HG03159 (cell line): ENCODE results near the gene MEF2C.

Source experiments
- ATAC-seq: cut with Tn5 transposase; IDR thresholded peaks from one replicate; pipeline ENCODE4 v1.9.1; 2021; ENCODE audit warnings: mild to moderate bottlenecking, moderate library complexity; ENCODE audit not compliant: unreplicated experiment

The MEF2C gene

GRCh38 chr5:88693071-88693932 lies 189.7 kb downstream of the MEF2C start:
- ATAC-seq: no peak

- no peak for ATAC-seq
Observed at GRCh38 chr5:88691945-88692868, 190.8 kb downstream of the MEF2C start.

DNA sequence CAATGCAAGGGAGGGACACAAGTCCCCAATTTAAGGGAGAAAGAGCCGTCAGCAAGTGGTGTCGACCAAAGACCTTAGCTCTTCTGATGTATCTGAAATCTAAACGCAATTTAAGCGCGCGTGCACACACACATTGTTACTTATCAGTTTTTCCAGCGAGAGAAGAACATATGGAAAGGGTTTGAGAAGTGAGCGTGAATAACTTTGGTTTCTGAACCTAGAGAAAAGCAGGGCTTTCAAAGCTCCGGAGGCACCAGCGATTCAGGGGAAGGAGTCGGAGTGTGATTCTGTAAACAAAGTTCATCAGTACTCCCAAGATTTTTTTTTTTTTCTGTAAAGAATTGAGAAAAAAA lies 191.8 kb downstream of the MEF2C start:
- ATAC-seq: no peak

- ATAC-seq: peak; percentile 78
Observed at GRCh38 chr5:88690409-88691229, 192.4 kb downstream of the MEF2C start.

- ATAC-seq: no peak
Observed at GRCh38 chr5:88689668-88690408, 193.1 kb downstream of the MEF2C start.

- no peak for ATAC-seq
Observed at GRCh38 chr5:88688984-88689667, 193.9 kb downstream of the MEF2C start.

GRCh38 chr5:88688156-88688983 lies 194.6 kb downstream of the MEF2C start:
- no peak for ATAC-seq

- ATAC-seq: no peak
Observed at GRCh38 chr5:88687373-88687911, 195.5 kb downstream of the MEF2C start.

GRCh38 chr5:88686726-88687125 lies 196.3 kb downstream of the MEF2C start:
- no peak for ATAC-seq

DNA sequence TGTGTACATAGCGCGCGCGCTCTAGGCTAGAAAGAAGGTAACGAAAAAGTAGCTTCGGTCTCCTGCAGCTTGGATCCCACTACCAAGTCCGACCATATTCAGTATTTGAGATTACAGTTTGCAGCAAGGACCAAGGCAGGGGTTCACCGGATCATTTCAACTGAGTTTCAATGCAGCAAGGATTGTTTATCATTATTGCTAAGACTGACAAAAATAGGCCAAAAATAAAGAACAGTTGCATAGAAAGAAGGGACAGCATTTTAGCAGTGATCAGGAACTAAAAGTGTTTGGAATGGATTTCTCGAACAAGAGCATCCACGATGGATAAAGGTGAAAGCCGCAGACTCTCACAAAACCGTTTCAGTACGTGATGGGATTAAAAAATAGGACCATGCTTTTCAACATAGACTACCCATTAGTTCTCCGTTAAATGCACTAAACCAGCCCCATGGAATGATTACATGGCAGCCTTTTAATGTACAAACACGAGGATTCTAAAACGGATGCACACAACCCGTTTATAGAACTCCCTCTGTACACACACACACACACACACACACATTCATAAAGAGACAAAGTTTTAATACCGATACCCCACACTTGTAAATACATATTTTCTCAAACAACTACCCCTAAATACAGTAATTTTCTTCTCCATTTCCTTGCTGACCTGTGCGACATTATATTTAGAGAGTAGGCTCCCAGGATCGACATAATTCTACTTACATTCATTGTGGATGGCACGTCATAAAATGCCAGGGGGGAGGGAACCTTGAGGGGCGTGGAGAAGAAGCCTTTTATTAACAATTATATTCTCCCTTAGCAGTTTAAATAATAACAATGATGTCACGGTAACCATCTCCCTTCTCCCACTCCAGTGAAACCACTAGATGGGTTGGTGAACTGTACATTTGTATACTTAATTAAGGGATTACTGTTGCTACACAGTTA lies 197.1 kb downstream of the MEF2C start:
- ATAC-seq: no peak

DNA sequence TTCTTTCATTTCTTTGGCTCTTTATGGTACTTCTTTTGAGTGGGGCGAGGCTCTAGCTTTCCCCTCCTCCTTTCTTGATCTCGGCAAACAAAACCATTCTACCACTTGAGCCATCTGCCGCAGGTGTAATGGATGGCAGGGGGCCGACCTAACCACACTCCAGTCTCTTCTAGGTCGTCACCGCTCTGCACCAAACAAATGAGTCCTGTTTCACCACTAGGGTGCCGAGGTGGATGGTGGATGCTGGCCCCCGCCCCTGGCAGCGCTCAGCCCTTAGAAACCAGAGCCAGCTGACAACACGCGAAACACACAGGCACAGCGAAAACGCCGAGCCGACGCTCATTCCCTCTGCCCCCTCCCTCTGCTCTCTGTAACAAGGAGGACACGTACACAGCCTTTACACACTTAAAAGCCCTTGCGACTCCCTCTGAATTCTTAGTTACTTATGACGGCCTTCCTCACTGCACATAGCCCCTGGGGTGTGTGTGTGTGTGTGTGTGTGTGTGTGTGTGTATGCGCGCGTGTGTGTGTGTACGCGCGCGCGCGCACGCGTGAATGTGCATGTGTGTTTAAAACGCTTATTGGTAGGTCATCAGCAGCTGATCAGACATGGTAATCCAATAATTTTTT lies 199.4 kb downstream of the MEF2C start:
- ATAC-seq: peak; percentile 60

- no peak for ATAC-seq
Observed at GRCh38 chr5:88682881-88683361, 200.1 kb downstream of the MEF2C start.

DNA sequence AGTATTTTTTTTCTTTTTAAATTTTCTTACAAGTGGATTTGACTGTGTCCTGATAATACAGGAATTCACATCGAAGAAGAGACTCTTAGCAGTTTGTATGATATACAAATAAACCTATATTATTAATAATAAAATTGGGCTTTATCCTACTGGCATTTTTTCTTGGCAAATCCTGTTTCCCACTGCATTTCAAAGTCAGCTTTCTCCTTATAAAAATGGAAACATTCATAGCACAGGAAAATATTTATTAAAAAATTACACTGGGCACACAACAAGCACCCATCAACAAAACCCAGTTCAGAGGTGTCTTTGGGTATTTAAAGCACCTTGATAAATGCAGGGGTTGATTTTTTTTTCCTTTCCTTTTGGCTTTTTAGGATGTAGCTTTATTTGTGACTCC lies 200.9 kb downstream of the MEF2C start:
- no peak for ATAC-seq

- no peak for ATAC-seq
Observed at GRCh38 chr5:88681211-88681803, 201.7 kb downstream of the MEF2C start.

- ATAC-seq: peak; percentile 83
Observed at GRCh38 chr5:88680253-88681132, 202.5 kb downstream of the MEF2C start.
